ENCODE results near the gene PRKCA. TPM values are rescaled to one million over a fixed set of nuclear protein-coding genes. Genes with fewer than 3 reads are reported as not detected.

The PRKCA gene
- total RNA-seq, 1 donor from 2014 or later: 4.7 TPM

GRCh38 chr17:66750116-66750515, 447.7 kb downstream of the PRKCA start:
- no peaks in the 10 kb centered on the region for H3K36me3 ChIP-seq (ENCODE audit: control insufficient read depth, insufficient read depth, low read length)
- DNase-seq (ENCODE audit: low read depth) (no peak), FAIRE-seq (no peak)
- no peak for TF ChIP-seq CTCF (IDR thresholded peaks at IDR 0.05; ENCODE audit: insufficient read depth, low read length, severe bottlenecking)
- H3K27me3 ChIP-seq (ENCODE audit: control insufficient read depth, insufficient read depth, low read length): no peaks in the 10 kb centered on the region
- no peak overlapping the region for H3K4me3 ChIP-seq (ENCODE audit: low read depth, low read length)

GRCh38 chr17:66750781-66751543, 448.5 kb downstream of the PRKCA start:
- DNase-seq (ENCODE audit: low read depth) (no peak), FAIRE-seq (no peak)

GRCh38 chr17:66751771-66752170, 449.4 kb downstream of the PRKCA start:
- Histone ChIP-seq H3K36me3 (ENCODE audit: control insufficient read depth, insufficient read depth, low read length) (no peaks in the 10 kb centered on the region), H3K27me3 (ENCODE audit: control insufficient read depth, insufficient read depth, low read length) (no peaks in the 10 kb centered on the region), H3K4me3 (ENCODE audit: low read depth, low read length) (no peak overlapping the region)
- no peak for FAIRE-seq
- DNase-seq (ENCODE audit: low read depth): no peak
- no peak for TF ChIP-seq CTCF (IDR thresholded peaks at IDR 0.05; ENCODE audit: insufficient read depth, low read length, severe bottlenecking)

More at GRCh38 chr17:66750781-66751543, 448.5 kb downstream of the PRKCA start:
- Histone ChIP-seq H3K27me3 (ENCODE audit: control insufficient read depth, insufficient read depth, low read length) (no peaks in the 10 kb centered on the region), H3K36me3 (ENCODE audit: control insufficient read depth, insufficient read depth, low read length) (no peaks in the 10 kb centered on the region), H3K4me3 (ENCODE audit: low read depth, low read length) (no peak overlapping the region)
- no peak for TF ChIP-seq CTCF (IDR thresholded peaks at IDR 0.05; ENCODE audit: insufficient read depth, low read length, severe bottlenecking)

GRCh38 chr17:66752411-66752810, 450.0 kb downstream of the PRKCA start:
- FAIRE-seq (no peak), DNase-seq (ENCODE audit: low read depth) (no peak)
- no peaks in the 10 kb centered on the region for H3K27me3 ChIP-seq (ENCODE audit: control insufficient read depth, insufficient read depth, low read length)
- H3K36me3 ChIP-seq (ENCODE audit: control insufficient read depth, insufficient read depth, low read length): no peaks in the 10 kb centered on the region
- no peak overlapping the region for H3K4me3 ChIP-seq (ENCODE audit: low read depth, low read length)
- no peak for TF ChIP-seq CTCF (IDR thresholded peaks at IDR 0.05; ENCODE audit: insufficient read depth, low read length, severe bottlenecking)

GRCh38 chr17:66753126-66753920, 450.9 kb downstream of the PRKCA start:
- DNase-seq (ENCODE audit: low read depth): no peak
- Histone ChIP-seq H3K27me3 (ENCODE audit: control insufficient read depth, insufficient read depth, low read length) (no peaks in the 10 kb centered on the region), H3K4me3 (ENCODE audit: low read depth, low read length) (no peak overlapping the region), H3K36me3 (ENCODE audit: control insufficient read depth, insufficient read depth, low read length) (no peaks in the 10 kb centered on the region)
- FAIRE-seq: no peak
- no peak for TF ChIP-seq CTCF (IDR thresholded peaks at IDR 0.05; ENCODE audit: insufficient read depth, low read length, severe bottlenecking)
